GM21717 (cell line): Measurements from ENCODE around the gene RNF130.
"Not testable (repeated sequence)": the region's sequence is repeated elsewhere in the genome, so short reads cannot be mapped to it uniquely, and the experiment has no call there.

Experiments used
- ATAC-seq: cut with Tn5 transposase; IDR thresholded peaks from one replicate; pipeline ENCODE4 v1.9.1; 2021; ENCODE audit warnings: mild to moderate bottlenecking, moderate library complexity; ENCODE audit not compliant: unreplicated experiment

RNF130 gene

DNA sequence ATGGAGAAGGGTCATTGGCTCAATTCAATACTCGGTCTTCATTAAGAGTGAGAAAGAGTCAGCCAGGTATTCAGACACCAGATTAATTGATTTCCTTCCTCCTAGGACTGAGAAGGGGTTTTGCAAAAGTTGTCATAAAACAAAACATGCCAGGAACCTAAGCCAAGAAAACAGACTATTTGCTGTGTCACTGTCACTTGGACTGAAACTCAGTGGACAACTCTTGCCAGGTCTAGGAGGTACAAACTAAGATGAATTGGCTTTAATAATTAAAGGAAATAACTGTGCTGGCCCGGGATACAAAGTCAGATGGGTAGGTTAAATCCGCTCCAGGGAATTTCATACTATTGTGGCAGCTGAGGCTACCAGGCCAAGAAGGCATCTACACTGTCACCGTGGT lies 92.8 kb downstream of the RNF130 start:
- no peak for ATAC-seq

DNA sequence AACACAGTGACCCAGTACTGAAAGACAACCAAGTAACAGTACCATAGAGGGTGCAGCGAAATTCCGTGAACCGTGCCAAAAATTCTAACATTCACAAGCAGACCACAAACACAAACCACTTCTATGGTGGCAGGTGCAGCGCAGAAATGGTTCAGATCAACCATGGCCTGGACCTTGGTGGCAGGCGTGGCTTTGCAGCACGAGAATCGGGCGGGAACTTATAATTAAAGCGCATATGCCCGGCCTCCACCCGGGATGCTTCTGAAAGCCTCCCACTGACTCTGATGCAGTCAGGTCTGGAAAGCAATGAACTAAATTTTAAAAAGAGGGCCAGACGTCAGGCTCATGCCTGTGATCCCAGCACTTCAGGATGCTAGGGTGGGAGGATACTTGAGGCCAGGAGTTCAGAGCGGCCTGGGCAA lies 95.8 kb downstream of the RNF130 start:
- ATAC-seq, result no peak

DNA sequence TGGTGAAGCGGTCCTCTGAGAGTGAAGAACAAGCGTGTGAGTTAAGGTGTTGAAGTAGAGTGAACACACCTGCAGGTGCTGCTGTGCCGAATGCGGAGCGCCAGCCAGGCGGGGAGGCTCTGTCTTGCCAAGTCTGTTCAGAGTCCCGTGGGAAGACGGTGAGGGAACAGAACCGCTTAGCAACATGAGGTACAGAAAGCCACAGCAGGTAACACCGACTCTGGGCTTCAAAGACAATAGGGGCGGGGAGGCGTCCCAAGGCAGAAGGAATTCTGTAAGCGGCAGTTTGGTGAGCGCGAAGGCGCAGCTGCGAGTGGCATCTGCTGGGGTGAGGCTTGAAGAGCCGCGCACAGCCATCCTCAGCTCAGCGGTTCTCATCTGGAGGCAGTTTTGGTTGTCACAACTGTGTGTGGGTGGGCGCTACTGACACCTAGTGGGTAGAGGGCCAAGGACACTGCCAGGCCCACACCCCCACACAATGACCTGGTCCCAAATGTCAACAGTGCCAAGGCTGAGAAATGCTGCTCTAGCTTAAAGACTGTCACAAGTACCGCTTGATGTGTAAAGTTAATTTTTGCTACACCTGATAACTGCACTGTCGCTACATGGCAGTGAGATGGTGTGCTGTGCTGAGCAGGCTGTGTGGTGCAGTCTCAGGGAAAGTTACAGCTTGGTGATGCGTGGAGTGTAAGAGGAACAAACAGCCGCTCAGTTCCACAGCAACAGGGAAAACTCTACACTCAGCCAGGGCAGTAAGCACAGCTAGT lies 96.4 kb downstream of the RNF130 start:
- ATAC-seq, result no peak

DNA sequence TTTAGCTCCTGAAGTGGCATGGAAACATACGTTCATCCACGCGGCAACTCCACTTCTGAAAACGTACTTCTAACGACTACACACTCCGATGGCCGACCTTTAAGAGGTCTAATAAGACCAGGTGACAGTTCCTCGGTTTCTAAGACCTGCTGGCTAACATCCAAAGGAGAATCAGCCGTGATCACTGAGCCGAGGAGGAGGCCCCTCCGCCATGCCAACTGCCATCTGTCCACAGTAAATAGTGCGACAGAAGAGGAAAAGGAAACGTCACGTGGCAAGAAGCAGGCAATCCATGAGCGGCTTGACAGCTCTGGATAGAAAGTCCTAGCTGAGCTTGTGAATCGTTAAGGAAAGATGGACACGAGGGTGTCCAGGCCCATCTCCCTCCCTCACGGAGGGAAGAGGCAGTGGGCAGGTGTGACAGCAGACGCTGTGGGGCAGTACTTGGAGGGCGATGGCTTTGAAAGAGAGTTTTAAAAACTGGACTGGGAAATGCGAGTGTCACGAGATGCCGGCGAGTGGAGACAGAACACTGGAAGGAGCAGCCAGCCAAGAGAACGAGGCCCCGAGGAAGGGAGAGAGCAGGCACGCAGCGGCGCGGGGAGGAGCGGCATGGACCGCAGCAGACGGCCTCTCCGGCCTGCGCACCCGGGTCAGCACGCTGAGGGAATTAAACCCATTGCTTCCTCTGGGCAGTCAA lies 97.2 kb downstream of the RNF130 start:
- no peak for ATAC-seq

DNA sequence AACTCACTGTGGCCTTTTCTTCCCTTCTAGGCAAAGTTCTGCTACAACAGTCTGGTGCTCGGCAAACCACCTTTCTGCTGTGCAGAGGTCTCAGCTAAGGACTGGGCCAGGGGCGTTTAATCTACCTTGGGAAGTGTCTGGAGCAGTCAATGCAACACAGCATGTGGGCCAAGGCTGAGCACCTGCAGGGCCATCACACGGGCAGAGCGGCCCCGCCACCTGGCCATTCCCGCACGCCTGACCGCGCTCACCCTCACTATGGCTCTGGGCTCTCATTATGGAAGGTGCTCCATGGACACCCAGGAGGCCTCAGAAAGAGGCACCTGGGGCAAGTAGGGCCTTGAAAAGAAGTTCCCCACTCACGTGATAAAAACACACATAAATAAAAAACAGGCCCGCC lies 98.2 kb downstream of the RNF130 start:
- no peak for ATAC-seq

DNA sequence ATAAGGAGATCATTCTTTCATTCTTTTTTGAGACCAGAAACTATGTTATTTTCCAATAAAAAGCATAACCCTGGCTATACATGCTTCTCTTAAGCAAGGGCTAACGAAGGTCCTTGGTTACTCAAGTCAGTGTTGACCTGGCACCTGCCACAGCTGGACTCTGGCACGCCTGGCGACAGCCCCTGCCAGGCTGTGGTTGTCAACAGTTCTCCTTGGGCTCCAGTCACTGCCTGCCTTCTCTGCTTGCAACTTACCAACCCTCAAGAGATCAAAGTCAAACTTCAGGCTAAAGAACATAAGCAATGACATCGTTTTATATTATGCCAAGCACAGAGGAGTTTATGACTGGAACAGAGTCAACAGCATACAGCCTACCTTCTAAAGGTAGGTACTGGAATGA lies 102.4 kb downstream of the RNF130 start:
- ATAC-seq, result no peak

DNA sequence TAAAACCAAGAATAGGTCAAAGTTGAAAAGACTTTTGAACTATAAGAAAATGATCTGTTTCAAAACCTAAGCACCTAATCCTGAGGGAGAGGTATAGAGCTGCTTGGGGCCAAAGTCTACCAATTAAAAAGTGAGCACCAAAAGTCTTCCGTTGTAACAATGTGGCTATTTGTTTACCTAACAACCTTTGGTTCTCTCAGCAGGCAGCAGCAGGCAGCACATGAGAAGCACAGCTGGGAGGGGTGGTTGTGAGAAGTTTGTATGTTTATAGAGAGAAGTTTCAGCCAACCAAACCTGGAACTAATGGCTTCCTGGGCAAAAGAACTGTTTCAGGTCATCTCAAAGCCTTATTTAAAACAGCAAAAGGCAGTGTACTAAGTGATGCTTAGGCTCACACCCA lies 104.1 kb downstream of the RNF130 start:
- ATAC-seq, result no peak

DNA sequence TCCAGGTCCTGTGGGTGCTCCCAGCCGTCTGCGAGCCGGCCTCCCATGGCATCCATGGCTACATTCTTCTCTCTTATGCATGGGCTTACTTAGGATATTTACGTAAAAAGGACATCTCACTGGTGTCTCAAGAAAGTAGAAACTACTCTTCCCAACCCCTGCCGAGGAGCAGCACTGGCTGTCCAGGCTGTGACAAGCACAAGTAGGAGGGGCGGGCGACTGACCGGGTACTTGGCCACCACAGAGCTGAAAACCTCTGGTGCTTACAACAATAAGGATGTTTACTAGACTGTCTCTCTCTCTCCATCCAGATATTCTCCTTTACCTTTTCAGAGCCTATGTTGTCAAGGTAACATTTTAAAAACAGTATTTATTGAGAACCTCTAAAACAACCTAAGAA lies 107.5 kb downstream of the RNF130 start:
- no peak for ATAC-seq

DNA sequence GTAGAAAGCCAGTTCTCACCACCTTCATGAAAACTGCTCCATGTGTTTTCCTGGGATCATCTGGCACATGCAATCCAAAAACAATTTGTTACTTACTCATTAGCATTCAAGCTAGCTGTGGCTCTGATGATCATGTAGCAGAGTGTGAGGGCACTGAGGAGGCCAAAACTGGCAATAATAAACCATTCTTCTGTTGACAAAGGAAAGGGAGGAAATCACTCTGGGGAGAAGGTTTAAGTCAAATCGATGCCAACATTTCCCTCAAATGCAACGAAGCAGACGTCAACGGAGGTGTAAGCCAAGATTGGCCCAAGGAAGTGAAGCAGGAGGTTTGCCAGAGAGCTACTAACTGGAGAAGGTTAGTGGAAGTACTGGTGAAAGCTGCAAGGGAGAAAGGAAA lies 108.2 kb downstream of the RNF130 start:
- ATAC-seq, result no peak

DNA sequence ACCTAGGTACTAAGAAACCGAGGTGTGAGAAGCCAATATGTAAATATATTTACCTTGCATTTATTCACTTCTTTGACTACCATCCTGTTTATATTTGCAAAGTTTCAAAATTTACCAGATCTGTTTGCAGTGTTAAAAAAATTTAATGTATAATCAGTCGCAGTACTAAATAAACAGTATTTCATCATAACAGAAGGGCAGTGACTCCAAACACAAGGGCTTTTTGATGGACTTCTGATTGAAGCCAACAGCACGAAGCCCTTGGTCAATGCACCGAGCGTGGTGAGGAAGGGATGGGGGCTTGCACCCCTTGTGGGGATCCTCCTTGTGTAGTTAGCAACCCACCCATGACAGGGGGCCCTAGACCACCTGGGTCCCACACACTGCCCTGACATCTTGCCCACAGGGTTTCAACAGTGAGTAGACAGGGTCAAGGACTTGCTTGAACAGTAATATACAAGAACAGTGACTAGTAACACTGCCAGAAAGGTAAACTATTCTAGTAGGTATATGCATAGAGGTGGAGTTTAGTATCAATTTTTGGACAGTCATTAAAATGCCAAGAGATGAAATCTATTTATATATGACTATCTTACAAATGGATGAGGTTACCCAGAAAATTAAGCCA lies 111.2 kb downstream of the RNF130 start:
- ATAC-seq, result no peak

DNA sequence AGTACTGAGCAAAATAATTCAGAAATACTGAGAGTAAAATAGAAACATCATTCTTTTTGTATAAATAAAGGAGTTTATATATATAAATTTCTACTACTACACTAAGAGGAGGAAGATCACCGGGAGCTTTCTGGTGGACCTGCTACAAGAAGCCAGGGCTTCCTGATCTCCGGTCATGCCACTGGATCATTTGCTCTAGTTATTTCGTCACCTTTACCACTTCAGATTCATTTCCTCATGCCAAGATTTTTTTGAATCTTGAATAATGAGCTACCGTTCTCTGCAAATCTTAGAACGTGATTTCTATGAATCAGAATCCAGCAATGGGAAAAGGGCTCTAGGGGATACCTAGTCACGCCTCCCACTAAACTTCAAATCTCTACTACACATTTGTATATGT lies 111.9 kb downstream of the RNF130 start:
- ATAC-seq, result no peak

DNA sequence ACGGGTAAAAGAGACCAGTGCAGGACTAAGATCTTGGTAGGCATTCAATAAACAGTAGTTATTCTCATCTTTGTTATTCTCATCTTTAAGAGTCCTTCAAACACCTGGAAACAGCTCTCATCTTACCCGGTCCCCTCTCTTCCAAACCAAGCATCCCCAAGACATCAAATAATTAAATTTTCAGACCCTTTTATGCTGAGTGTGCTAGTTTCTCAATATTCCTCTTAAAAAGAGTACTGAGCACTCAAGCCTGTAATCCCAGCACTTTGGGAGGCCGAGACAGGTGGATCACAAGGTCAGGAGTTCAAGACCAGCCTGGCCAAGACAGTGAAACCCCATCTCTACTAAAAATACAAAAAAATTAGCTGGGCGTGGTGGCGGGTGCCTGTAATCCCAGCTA lies 112.4 kb downstream of the RNF130 start:
- not testable (repeated sequence) for ATAC-seq

DNA sequence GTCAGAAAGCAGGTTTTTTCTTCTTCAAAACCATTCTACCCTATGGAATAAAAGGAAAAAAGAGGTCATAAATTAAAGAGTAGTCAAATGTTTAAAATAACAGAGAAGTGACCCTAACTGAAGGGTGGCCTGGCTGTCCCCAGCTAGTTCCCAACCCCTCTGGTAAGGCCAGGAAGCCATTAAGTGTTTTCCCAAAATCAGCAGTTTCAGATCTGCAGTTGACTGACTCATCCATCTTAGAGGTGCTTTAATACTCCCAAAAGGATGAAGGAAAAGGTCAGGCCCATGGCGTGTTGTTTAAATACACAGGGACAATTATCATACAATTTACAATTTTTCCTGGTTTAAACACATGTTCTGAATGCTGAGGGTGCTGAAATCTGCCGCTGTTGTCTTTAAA lies 115.9 kb downstream of the RNF130 start:
- no peak for ATAC-seq

DNA sequence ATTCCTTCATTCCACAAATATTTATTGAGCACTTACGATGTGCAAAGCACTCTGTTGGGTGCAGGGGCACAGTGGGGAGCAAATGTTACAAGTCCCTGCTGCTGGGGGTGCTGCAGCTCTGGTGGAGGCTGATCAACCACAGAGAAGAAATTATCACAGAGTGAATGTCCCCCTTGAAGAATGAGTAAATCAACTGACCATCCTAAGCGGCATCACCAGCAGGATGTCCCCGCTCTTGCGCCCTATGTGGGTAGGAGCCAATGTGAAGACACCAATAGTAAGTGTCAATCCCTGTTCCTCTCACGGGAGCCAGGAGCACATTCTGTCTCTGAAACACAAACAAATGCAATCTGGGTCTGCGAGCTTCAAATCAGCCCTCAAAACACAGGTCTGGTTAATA lies 116.5 kb downstream of the RNF130 start:
- ATAC-seq, result no peak

DNA sequence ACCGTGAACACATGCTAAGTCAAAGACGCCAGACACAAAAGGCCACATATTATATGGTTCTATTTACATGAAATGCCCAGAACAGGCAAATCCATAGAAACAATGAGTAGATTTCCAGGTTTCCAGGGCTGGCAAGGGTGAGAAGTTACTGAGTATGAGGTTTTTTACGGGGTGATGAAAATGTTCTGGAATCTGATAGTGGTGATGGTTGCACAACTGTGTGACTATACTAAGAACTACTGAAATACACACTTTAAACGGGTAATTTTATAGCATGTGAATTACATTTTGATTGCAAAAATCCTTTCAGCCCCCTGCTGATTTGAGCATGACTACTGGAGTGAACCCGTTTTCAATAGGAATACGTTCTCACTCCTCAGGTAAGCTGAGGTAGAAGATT lies 117.1 kb downstream of the RNF130 start:
- no peak for ATAC-seq

DNA sequence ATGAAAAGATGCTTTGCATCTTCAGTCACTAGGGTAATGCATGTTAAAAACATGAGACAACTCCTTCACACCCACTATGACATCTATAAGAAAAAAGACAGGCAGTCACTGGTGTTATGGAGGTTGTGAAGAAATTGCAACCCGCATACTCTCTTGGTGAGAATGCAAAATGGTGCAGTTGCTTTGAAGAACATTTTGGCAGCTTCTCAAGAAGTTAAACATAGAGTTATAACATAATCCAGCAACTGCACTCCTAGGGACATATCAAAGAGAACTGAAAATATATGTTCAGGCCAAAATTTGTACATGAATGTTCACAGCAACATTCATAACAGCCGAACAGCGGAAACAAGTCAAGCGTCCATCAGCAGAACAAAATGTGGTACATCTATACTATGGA lies 117.6 kb downstream of the RNF130 start:
- no peak for ATAC-seq

DNA sequence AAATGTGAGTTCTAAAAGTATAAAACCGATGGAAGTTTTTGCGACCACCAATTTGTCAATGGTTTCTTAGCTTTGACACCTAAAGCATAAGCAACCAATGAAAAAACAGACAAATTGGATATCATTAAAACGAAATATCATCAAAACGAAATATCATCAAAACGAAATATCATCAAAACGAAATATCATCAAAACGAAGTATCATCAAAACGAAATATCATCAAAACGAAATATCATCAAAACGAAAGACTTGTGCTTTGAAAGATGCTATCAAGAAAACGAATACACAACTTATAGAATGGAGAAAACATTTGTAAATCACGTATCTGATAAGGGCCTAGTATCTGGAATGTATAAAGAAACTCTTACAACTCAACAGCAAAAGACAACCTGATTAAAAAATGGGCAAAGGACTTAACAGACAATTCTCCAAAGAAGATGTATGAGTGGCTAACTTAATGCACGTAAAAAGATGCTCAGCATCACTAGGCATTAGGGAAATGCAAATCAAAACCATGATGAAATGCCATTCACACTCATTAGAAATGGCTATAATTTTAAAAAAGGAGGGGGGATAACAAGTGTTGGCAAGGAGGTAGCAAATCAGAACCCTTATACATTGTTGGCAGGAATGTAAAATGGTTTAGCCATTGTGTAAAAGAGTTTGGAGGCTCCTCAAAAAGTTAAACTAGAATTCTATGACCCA lies 134.4 kb downstream of the RNF130 start:
- no peak for ATAC-seq

DNA sequence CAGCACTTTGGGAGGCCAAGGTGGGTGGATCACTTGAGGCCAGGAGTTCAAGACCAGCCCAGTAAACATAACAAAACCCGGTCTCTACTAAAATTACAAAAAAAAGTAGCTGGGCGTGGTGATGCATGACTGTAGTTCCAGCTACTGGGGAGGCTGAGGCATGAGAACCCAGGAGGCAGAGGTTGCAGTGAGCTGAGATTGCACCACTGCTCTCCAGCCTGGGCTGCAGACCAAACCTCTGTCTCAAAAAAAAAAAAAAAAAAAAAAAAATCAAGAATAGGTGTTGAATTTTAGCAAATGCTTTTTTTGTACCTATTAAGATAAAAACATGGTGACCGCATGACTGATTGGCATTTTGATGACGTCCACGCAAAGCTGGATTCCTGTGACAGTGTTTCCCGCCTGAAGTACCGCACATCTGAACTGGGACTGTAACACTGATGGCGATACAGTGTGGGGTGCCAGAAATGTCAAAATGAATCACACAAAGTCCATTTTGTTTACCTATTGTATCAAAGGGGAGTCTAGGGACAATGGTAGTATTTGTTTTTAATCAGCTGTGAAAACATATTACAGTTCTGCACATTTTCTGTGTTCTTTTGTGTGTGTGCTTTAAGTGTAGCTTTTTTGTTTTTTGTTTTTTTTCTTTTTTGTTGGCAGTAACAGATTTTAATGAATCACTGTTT lies 140.6 kb downstream of the RNF130 start:
- no peak for ATAC-seq

DNA sequence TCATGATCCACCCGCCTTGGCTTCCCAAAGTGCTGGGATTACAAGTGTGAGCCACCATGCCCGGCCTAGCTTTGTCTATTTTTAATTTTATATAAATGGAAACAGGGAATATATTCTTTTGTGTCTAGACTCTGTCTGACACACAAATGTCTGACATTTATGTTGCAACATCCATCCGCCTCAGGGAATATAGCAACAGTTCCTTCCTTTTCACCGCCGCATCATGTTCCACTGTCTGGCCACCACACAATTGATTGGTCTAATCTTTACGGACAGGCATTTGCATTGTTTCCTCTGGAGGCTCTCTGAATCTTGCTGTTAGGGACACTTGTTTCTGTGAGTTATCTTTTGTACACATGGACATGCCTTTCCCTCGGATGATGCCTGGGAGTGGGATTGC lies 143.7 kb downstream of the RNF130 start:
- no peak for ATAC-seq

DNA sequence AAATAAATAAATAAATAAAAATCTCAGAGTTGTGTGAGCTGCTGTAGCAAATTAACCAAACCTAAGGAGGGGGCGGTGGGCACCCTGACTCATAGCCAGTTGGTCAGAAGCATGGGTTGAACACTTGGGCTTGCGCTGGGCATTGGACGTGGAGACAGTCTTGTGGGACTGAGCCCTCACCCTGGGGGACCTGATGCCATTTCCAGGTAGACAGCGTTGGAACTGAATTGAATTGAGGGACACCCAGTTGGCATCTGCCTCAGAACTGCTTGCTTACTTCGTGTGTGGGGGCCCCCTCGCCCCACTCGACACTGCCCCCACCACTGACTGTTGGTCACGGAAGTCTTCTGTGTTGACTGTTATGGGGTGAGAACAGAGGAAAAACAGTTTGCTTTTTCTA lies 144.9 kb downstream of the RNF130 start:
- no peak for ATAC-seq

DNA sequence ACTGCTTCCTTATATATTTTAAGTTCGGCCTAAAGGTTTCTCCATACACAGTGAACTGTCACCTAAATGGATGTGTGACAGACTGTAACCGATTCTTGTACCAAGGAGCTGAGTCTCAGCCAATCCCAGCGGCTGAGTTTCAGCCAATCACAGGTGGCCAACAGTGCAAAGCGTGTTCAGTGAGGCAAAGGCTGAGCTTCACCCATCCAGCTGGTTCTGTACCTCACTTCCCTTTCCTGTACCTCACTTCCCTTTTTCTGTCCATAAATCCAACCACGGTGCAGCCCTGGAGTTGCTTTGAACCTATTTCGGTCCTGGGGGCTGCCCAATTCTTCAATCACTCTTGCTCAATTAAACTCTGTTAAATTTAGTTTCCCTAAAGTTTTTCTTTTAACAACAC lies 148.1 kb downstream of the RNF130 start:
- ATAC-seq, result no peak
